ENCODE results near the gene NPAS3. TPM values are rescaled to one million over a fixed set of nuclear protein-coding genes. Genes with fewer than 3 reads are reported as not detected.
A peak's percentile ranks its signal among the peaks of the same experiment; 100 is the strongest.

The NPAS3 gene
- total RNA-seq, 1 experiment from 2014 or later, result 0.35 TPM

- Mint-ChIP-seq H3K9me3 (ENCODE audit: unreplicated experiment) (no peaks in the 10 kb centered on the region), H3K27me3 (ENCODE audit: insufficient read depth, unreplicated experiment) (no peaks in the 10 kb centered on the region), H3K4me1 (ENCODE audit: insufficient read depth, unreplicated experiment) (no peaks in the 10 kb centered on the region), H3K4me3 (ENCODE audit: unreplicated experiment) (no peak overlapping the region), H3K36me3 (ENCODE audit: insufficient read depth, unreplicated experiment) (no peaks in the 10 kb centered on the region), H3K27ac (ENCODE audit: low read depth, unreplicated experiment) (no peak overlapping the region)
- TF ChIP-seq CTCF (IDR thresholded peaks at IDR 0.05; ENCODE audit: unreplicated experiment), result no peak
- ChIA-PET POLR2A (no interaction called here), CTCF (no interaction called here)
- intact Hi-C loops (cut with micrococcal nuclease), result no loop called here
- no TSS peak for BruUV-seq (replicated peaks)
- peak; percentile 0 for DNase-seq (ENCODE audit: unreplicated experiment)
Measured at GRCh38 chr14:33728010-33728498, 789.4 kb downstream of the NPAS3 start.

GRCh38 chr14:33730156-33730555 is 791.5 kb downstream of the NPAS3 start:
- BruUV-seq (replicated peaks), result no TSS peak
- H3K9me3 Mint-ChIP-seq (ENCODE audit: unreplicated experiment), result no peaks in the 10 kb centered on the region
- no peak overlapping the region for H3K4me3 Mint-ChIP-seq (ENCODE audit: unreplicated experiment)

GRCh38 chr14:33732175-33732574 is 793.5 kb downstream of the NPAS3 start:
- no TSS peak for BruUV-seq (replicated peaks)
- POLR2A ChIA-PET, result interaction anchor here (0.9 kb wide), 1 partner anchor 10 kb away, joined by 3 read pairs; no protein-coding TSS in a partner anchor

More at GRCh38 chr14:33730156-33730555, 791.5 kb downstream of the NPAS3 start:
- Mint-ChIP-seq H3K27ac (ENCODE audit: low read depth, unreplicated experiment) (no peak overlapping the region), H3K36me3 (ENCODE audit: insufficient read depth, unreplicated experiment) (no peaks in the 10 kb centered on the region), H3K27me3 (ENCODE audit: insufficient read depth, unreplicated experiment) (no peaks in the 10 kb centered on the region), H3K4me1 (ENCODE audit: insufficient read depth, unreplicated experiment) (no peaks in the 10 kb centered on the region)
- peak; percentile 1 for DNase-seq (ENCODE audit: unreplicated experiment)
- ChIA-PET POLR2A (no interaction called here), CTCF (no interaction called here)
- intact Hi-C loops (cut with micrococcal nuclease), result no loop called here
- no peak for TF ChIP-seq CTCF (IDR thresholded peaks at IDR 0.05; ENCODE audit: unreplicated experiment)

GRCh38 chr14:33733310-33733709 is 794.6 kb downstream of the NPAS3 start:
- peaks cover 6% of the 10 kb centered on the region for H3K4me1 Mint-ChIP-seq (ENCODE audit: insufficient read depth, unreplicated experiment)
- intact Hi-C loops (cut with micrococcal nuclease), result no loop called here
- no peak for DNase-seq (ENCODE audit: unreplicated experiment)
- TF ChIP-seq CTCF (IDR thresholded peaks at IDR 0.05; ENCODE audit: unreplicated experiment), result no peak
- ChIA-PET CTCF (interaction anchor here (0.6 to 1.1 kb wide), 2 partner anchors 11 to 105 kb away, joined by 3 to 6 read pairs; no protein-coding TSS in a partner anchor), POLR2A (interaction anchor here (0.7 kb wide), 1 partner anchor 150 kb away, joined by 3 read pairs; no protein-coding TSS in a partner anchor)
- H3K27ac Mint-ChIP-seq (ENCODE audit: low read depth, unreplicated experiment), result no peak overlapping the region
- no TSS peak for BruUV-seq (replicated peaks)
- no peaks in the 10 kb centered on the region for H3K27me3 Mint-ChIP-seq (ENCODE audit: insufficient read depth, unreplicated experiment)
- H3K9me3 Mint-ChIP-seq (ENCODE audit: unreplicated experiment), result no peaks in the 10 kb centered on the region
- H3K4me3 Mint-ChIP-seq (ENCODE audit: unreplicated experiment), result no peak overlapping the region
- no peaks in the 10 kb centered on the region for H3K36me3 Mint-ChIP-seq (ENCODE audit: insufficient read depth, unreplicated experiment)

More at GRCh38 chr14:33732175-33732574, 793.5 kb downstream of the NPAS3 start:
- Mint-ChIP-seq H3K27ac (ENCODE audit: low read depth, unreplicated experiment) (no peak overlapping the region), H3K9me3 (ENCODE audit: unreplicated experiment) (no peaks in the 10 kb centered on the region), H3K4me1 (ENCODE audit: insufficient read depth, unreplicated experiment) (peaks cover 2% of the 10 kb centered on the region), H3K36me3 (ENCODE audit: insufficient read depth, unreplicated experiment) (no peaks in the 10 kb centered on the region), H3K4me3 (ENCODE audit: unreplicated experiment) (no peak overlapping the region), H3K27me3 (ENCODE audit: insufficient read depth, unreplicated experiment) (no peaks in the 10 kb centered on the region)
- intact Hi-C loops (cut with micrococcal nuclease), result no loop called here
- DNase-seq (ENCODE audit: unreplicated experiment), result no peak
- CTCF ChIA-PET, result interaction anchor here (0.6 to 0.8 kb wide), 3 partner anchors 25 to 1023 kb away, joined by 3 to 4 read pairs (median 3); no protein-coding TSS in a partner anchor
- TF ChIP-seq CTCF (IDR thresholded peaks at IDR 0.05; ENCODE audit: unreplicated experiment), result no peak
